GM23248 (cell line): Measurements from ENCODE around the gene CCDC85C. TPM values are rescaled to one million over a fixed set of nuclear protein-coding genes. Genes with fewer than 3 reads are reported as not detected.
A peak's percentile ranks its signal among the peaks of the same experiment; 100 is the strongest.

Experiments used
- DNase-seq: peaks from one replicate; pipeline ENCODE4 v3.0.0-alpha.2; 2015
- H2AFZ ChIP-seq: fragments of 200-600 bp; sonication (generic); 2 replicates; pipeline ENCODE4 v1.6.1; 2016; ENCODE audit warnings: antibody characterized with exemption
- H3F3A ChIP-seq: fragments of 200-600 bp; sonication (generic); 2 replicates; pipeline ENCODE4 v1.6.1; 2016; ENCODE audit warnings: mild to moderate bottlenecking, antibody characterized with exemption, mixed run types; ENCODE audit not compliant: insufficient read depth
- H3K27ac ChIP-seq: fragments of 200-600 bp; sonication (generic); 2 replicates; pipeline ENCODE4 v1.5.1; 2016; ENCODE audit warnings: mild to moderate bottlenecking
- H3K27me3 ChIP-seq: fragments of 200-600 bp; sonication (generic); replicated peaks from 2 replicates; pipeline ENCODE4 v1.6.1; 2016; ENCODE audit warnings: mild to moderate bottlenecking; ENCODE audit not compliant: insufficient read depth
- H3K36me3 ChIP-seq: fragments of 200-600 bp; sonication (generic); 2 replicates; pipeline ENCODE4 v1.6.1; 2016; ENCODE audit warnings: low read depth, mild to moderate bottlenecking
- H3K4me1 ChIP-seq: fragments of 200-600 bp; sonication (generic); 2 replicates; pipeline ENCODE4 v1.6.1; 2016; ENCODE audit warnings: mild to moderate bottlenecking; ENCODE audit not compliant: insufficient read depth
- H3K4me2 ChIP-seq: fragments of 200-600 bp; sonication (generic); one replicate; pipeline ENCODE4 v1.6.1; 2016; ENCODE audit warnings: mild to moderate bottlenecking; ENCODE audit not compliant: unreplicated experiment
- H3K4me3 ChIP-seq: fragments of 200-600 bp; sonication (generic); 2 replicates; pipeline ENCODE4 v1.5.1; 2016; ENCODE audit warnings: mild to moderate bottlenecking
- H3K79me2 ChIP-seq: fragments of 200-600 bp; sonication (generic); 2 replicates; pipeline ENCODE4 v1.6.1; 2016; ENCODE audit warnings: mild to moderate bottlenecking; ENCODE audit not compliant: insufficient read depth
- H3K9ac ChIP-seq: fragments of 200-600 bp; sonication (generic); 2 replicates; pipeline ENCODE4 v1.6.1; 2016; ENCODE audit warnings: mild to moderate bottlenecking
- H3K9me2 ChIP-seq: fragments of 200-600 bp; sonication (generic); 2 replicates; pipeline ENCODE4 v1.6.1; 2016; ENCODE audit warnings: mixed run types, mild to moderate bottlenecking, moderate library complexity; ENCODE audit not compliant: insufficient read depth
- H3K9me3 ChIP-seq: fragments of 200-600 bp; sonication (generic); one replicate; pipeline ENCODE4 v1.6.1; 2017; ENCODE audit warnings: low read depth
- H4K20me1 ChIP-seq: fragments of 200-600 bp; sonication (generic); 2 replicates; pipeline ENCODE4 v1.6.0; 2016; ENCODE audit not compliant: insufficient read depth
- EZH2 ChIP-seq: fragments of 200-600 bp; sonication (generic); IDR thresholded peaks from 2 replicates; pipeline ENCODE4 v1.6.1; 2018; ENCODE audit warnings: antibody characterized with exemption, mild to moderate bottlenecking; ENCODE audit not compliant: insufficient read depth, poor library complexity, severe bottlenecking
- EZH2phosphoT487 ChIP-seq: fragments of 200-600 bp; sonication (generic); IDR thresholded peaks from 2 replicates; pipeline ENCODE4 v1.6.1; 2018; ENCODE audit warnings: antibody characterized with exemption, moderate library complexity, mild to moderate bottlenecking, low read depth; ENCODE audit not compliant: insufficient read depth
- WGBS, 2 experiments: methylation state at CpG; one replicate each; pipeline ENCODE4 v1.1.6; 2015 to 2017; ENCODE audit warnings: low lambda C conversion rate in 2 of 2, low coverage in 1 of 2; ENCODE audit errors: missing lambda C conversion rate in 2 of 2; 5-methylcytosine and 5-hydroxymethylcytosine counted together
- in situ Hi-C: fragments of 300-500 bp; cut with MboI; formaldehyde crosslinking; loops from 2 replicates; pipeline ENCODE4 v1.15.0; 2020
- polyA plus RNA-seq: library from polyadenylated mRNA; unstranded; fragments of >200 nt; fragmentation: Nextera tagmentation; extraction: Ambion mirVana; gene quantifications from 2 replicates; pipeline ENCODE4 v1.2.1, GENCODE V29; 2016
- total RNA-seq: library from RNA; depleted of rRNA; stranded (reverse); fragments of >200 nt; shearing (Covaris generic); gene quantifications from 2 replicates; pipeline ENCODE4 v1.2.3, GENCODE V29; 2014

CCDC85C gene
- total and polyA plus RNA-seq, 2 experiments from 2014 or later = 0.68 to 11.0 TPM

DNA sequence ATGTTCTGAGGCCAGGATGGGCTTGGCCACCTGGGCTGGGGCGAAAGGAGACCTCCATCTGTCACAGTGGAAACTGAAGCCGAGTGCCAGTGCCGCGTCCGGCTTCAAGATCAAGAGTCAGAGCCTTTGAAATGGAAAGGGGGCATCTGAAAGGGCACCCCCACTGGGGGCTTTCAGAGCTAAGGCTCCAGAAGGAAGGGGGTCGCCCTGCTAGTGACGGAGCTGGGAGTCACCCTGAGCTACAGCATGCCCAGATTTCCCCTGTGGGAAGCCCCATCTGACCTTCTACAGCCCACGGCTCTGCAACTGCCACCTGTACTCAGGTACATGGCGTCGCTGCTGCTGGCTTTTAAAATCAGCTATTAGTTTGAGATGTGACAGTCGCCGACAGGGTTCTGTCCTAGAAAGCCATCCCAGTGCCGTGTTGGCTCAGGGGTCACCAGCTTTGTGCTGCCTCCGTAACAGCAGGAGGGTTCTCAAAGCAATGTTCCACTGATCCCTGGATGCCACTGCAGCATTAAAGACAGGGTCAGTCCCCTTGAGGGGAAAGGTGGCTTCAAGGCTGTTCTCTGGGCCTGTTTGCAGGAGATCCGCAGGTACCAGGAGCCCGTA, 91.3 kb downstream of the CCDC85C start:
- TF ChIP-seq EZH2phosphoT487 = no peak
- no peak for TF ChIP-seq EZH2
- H3K27ac ChIP-seq = no peak overlapping the region
- no peak overlapping the region for H2AFZ ChIP-seq
- H3K27me3 ChIP-seq = no peaks in the 10 kb centered on the region
- in situ Hi-C loops = no loop called here
- no peak overlapping the region for H3K9ac ChIP-seq
- H3K4me2 ChIP-seq = no peak overlapping the region
- H3K9me2 ChIP-seq = no peaks in the 10 kb centered on the region
- DNase-seq = no peak
- WGBS, 2 experiments = 91% methylated on average over 15 to 16 of the region's 16 CpGs
- no peaks in the 10 kb centered on the region for H3K9me3 ChIP-seq
- peaks cover 14% of the 10 kb centered on the region; the same call in 1 of the 2 replicates for H3F3A ChIP-seq
- peaks cover 15% of the 10 kb centered on the region for H3K4me1 ChIP-seq
- H3K4me3 ChIP-seq = no peak overlapping the region
- H4K20me1 ChIP-seq = no peaks in the 10 kb centered on the region
- no peaks in the 10 kb centered on the region for H3K79me2 ChIP-seq
- peaks cover 6% of the 10 kb centered on the region; the same call in 1 of the 2 replicates for H3K36me3 ChIP-seq

DNA sequence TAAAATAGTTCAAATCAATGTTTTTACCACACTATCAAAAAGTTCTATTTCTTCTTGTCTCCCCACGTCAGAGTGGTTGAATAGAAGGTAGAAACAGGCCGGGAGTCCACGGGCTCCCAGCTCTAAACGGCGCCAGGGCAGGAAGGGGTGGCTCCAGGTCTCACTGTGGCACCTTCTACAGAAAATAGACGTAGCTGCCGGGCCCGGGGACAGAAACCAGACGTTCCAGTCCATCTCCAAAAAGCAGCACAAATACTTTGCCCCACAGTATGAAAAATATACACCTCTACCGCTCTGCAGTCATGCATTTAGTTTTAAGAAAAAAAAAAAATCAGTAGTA, 91.9 kb downstream of the CCDC85C start:
- Histone ChIP-seq H4K20me1 (no peaks in the 10 kb centered on the region), H3K27ac (peak overlapping the region; percentile 41), H3K4me3 (no peak overlapping the region), H3K36me3 (peaks cover 12% of the 10 kb centered on the region), H3K4me2 (no peak overlapping the region), H3K9ac (no peak overlapping the region), H3K4me1 (peaks cover 15% of the 10 kb centered on the region), H3K27me3 (no peaks in the 10 kb centered on the region), H3F3A (peaks cover 14% of the 10 kb centered on the region; the same call in 1 of the 2 replicates), H2AFZ (no peak overlapping the region), H3K79me2 (no peaks in the 10 kb centered on the region), H3K9me3 (no peaks in the 10 kb centered on the region), H3K9me2 (no peaks in the 10 kb centered on the region)
- TF ChIP-seq EZH2phosphoT487 (no peak), EZH2 (no peak)
- in situ Hi-C loops = no loop called here
- 72 to 77% methylated on average over 10 of the region's 10 CpGs for WGBS, 2 experiments
- DNase-seq = no peak

GRCh38 chr14:99511421-99512109, 92.4 kb downstream of the CCDC85C start:
- Histone ChIP-seq H4K20me1 (no peaks in the 10 kb centered on the region), H3K4me3 (no peak overlapping the region), H3K9ac (peak overlapping the region; percentile 35; the same call in 1 of the 2 replicates), H2AFZ (no peak overlapping the region), H3K27ac (peak overlapping the region; percentile 41), H3K9me3 (no peaks in the 10 kb centered on the region), H3K4me2 (no peak overlapping the region), H3K4me1 (peaks cover 15% of the 10 kb centered on the region), H3F3A (peaks cover 14% of the 10 kb centered on the region; the same call in 1 of the 2 replicates), H3K36me3 (peaks cover 15% of the 10 kb centered on the region), H3K9me2 (no peaks in the 10 kb centered on the region), H3K27me3 (no peaks in the 10 kb centered on the region), H3K79me2 (no peaks in the 10 kb centered on the region)
- DNase-seq = peak; percentile 47
- in situ Hi-C loops = no loop called here
- WGBS, 2 experiments = 42 to 53% methylated on average over 12 of the region's 12 CpGs
- no peak for TF ChIP-seq EZH2phosphoT487
- no peak for TF ChIP-seq EZH2

DNA sequence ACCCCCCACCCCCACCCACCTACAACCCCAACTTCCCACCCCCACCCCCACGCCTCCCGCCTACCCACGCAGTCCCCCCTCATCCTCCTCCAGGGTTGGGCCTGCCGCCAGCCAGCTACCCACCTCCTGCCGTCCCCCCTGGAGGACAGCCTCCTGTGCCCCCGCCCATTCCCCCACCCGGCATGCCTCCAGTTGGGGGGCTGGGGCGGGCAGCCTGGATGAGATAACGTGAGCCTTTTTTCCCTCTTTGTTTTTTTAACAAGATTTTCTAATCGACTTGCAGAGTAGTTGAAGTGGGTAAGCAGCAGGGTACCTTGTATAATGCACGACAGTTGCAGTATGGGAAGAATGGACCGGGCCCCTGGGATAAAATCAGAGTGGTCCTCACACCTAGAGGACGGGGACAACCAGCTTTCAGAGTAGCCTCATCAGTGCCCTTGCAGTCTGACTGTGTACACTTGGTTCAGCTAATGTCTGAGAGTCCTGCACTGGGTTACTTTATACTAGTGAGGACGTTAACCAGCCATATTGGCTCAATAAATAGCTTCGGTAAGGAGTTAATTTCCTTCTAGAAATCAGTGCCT, 93.4 kb downstream of the CCDC85C start:
- Histone ChIP-seq H3K79me2 (no peaks in the 10 kb centered on the region), H3K4me2 (no peak overlapping the region), H3K36me3 (peaks cover 22% of the 10 kb centered on the region), H3K9me2 (no peaks in the 10 kb centered on the region), H3K4me1 (peaks cover 15% of the 10 kb centered on the region), H3K27ac (no peak overlapping the region), H3K27me3 (no peaks in the 10 kb centered on the region), H2AFZ (no peak overlapping the region), H3K9ac (no peak overlapping the region), H3F3A (peaks cover 14% of the 10 kb centered on the region; the same call in 1 of the 2 replicates), H3K9me3 (no peaks in the 10 kb centered on the region), H3K4me3 (no peak overlapping the region), H4K20me1 (no peaks in the 10 kb centered on the region)
- TF ChIP-seq EZH2phosphoT487 (no peak), EZH2 (no peak)
- in situ Hi-C loops = no loop called here
- no peak for DNase-seq
- 48 to 65% methylated on average over 7 to 15 of the region's 15 CpGs for WGBS, 2 experiments
